Inflammatory macrophage treated with lipopolysaccharide for 4 hours (primary cell): ENCODE measurements around the gene DTYMK.
A peak's percentile ranks its signal among the peaks of the same experiment; 100 is the strongest.

Experiments
- DNase-seq: peaks from one replicate; pipeline ENCODE4 v3.0.0-alpha.2; 2020

DTYMK gene

DNA sequence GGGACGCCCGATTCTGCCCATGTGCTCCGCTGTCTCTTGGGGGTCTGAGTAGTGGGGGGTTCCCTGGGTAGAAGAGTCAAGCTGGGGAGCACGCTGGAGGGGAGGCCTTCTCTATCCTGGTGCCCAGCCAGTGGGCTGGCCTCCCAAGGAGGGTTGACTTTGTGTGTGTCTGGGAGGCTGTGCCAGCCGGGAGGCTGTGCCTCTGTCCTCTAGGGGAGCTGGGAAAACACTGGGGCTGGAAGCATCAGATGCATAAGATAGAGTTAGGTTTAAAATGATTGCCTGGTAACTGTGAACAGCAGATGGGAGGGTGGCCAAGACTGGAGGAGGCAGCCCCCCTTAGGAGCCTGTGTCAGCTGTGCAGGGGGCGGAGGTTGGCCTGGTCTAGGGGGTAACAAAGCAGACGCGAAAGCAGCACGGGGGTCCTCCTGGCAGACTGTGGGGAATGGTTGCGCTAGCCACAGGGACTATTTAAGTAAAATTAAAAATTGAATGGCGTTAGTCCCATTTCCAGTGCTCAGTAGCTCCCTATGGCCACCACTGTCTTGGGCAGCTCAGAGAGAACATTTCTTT, 16.5 kb upstream of the DTYMK start:
- no peak for DNase-seq

DNA sequence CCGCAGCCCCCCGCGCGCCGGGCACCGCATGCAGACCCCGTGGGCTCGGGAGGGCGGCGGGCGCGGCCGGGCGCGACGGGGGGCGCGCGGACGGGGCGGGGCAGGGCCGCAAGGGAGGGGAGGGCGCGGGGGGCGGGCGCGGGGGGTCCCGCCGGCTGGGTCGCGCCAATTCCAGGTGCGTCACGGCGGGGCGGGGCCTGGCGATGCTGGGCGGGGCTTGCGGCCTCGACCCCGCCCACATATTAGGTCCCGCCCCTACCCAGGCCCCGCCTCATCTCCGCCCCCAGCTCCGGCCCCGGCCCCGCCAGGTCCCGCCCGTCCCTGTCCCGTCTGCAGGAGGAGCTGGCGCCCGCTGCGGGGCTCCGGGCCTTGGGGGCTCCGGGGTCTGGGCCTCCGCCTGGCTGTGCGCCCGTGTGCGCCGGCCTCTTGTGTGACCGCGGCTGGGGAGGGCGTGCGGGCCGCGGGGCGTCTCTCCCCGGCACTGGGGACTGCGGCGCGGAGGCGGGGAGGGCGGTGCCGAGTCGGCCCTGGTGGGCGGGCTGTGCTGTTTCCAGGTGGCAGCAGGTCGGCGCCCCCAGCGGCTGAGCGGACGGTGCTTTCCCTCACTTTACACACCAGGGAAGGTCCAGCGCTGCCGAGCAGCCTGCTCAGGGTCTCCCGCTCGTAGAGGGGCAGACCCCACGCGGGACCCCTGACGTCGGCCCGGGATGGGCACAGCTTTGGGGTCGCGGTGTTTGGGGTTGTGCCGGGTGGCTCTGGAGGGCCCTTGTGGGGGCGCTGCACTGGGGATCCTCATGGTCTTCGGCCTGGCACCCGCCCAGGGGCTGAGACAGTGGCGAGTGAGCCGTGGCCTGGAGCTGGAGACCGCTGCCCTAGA, 15.8 kb upstream of the DTYMK start:
- peak; percentile 80 for DNase-seq

DNA sequence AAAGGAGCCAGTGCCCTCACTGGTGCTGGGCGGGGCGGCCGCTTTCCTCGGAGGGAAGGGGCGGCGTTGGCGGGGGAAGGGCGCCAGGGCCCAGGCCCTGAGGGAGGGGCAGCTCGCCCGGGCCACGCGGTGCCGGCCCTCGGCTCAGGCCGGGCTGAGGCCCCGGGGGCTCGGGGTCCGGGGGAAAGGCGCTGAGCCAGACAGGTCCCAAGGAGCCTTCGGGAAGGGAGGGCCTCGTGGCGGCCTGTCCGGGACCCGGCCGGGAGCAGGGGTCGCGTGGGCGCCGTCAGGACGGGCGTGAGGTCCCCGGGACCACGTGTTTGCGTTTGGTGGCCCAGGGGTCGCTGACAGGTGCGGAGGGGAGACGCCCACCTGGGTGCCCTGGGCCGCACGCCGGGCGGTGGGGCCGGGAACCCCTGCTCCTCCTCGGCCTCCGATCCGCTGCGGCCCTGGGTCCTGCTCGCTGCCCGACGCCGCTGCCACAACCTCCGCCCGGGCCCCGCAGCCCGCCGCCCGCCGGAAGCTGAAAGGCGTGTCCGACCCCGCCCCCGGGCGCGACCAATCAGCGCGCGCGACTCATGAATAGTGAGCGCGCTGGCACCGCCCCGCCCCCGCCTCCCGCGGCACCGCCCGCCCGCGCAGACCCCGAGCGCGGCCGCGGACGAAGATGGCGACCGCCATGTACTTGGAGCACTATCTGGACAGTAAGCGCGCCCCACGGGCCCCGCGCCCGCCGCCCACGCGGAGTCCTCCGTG, 15.0 kb upstream of the DTYMK start, which contains the start of gene ING5:
Gene ING5 (plus strand): TSS at position 641 of the 756 bp plus-strand sequence. CDS start 27 bp downstream, at position 668.
- peak; percentile 95 for DNase-seq

DNA sequence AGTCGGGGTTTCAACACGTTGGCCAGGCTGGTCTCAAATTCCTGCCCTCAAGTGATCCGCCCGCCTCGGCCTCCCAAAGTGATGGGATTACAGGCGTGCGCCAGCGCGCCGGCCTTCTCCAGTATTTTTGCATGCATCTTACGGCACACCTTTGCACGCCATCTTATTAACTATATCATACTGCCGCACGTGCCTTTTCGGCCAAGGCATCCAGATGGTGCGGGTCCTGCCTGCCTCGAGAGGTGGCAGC, 14.5 kb upstream of the DTYMK start:
- no peak for DNase-seq

DNA sequence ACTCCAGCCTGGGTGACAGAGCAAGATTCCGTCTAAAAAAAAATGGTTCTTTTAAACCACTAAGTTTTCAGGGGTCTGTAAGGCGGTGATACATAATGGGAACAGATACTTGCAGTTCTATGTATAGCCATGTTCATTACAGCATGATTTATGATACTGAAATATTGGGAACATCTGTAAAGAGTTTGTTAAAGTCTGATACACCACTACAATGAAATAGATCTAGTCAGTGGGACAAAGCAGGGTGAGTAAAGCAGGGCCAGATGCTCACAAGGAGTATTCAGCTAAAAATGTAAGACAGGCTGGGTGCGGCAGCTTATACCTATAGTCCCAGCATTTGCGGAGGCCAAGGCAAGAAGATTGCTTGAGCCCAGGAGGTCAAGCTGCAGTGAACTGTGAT, 9.0 kb upstream of the DTYMK start:
- DNase-seq: no peak

DNA sequence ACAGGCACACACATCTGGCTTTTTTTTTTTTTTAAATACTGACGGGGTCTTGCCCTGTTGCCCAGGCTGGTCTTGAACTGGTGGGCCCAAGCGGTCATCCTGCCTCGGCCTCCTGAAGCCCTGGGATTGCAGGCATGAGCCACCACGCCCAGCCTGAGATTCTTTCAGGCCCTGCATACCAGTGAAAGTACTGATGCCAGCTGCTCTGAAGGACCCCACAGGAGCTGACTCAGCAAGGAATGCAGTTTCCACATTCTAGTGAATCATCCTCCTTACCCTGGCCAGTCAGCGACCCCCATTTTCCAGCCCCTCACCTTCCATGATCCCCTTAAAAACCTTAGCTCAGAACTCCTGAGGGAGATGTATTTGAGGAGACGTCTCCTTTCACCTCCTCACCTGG, 5.8 kb upstream of the DTYMK start:
- DNase-seq: no peak

DNA sequence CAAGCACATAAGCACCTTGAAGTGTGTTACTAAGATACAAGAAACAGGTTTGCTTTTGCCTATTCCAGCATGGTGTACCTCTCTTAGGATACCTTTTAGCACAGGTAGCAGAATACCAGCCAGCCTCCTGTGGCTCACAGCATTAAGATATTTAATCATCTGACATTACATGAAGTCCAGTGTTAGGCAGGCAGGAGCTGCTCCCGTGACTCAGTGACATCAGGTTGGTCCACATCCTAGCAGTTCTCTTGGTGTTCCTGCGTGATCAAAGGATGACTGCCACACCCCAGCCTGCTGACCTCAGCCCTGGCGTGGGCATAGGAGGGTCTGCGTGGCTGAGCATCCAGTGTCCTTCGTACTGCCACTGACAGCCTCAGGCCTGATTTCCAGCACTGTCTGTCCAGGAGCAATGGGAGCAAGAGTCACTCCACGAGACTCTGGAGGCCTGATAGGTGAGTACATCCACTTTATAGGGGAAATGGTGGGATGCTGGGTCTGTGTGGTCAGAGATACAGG, 3.6 kb upstream of the DTYMK start:
- no peak for DNase-seq

DNA sequence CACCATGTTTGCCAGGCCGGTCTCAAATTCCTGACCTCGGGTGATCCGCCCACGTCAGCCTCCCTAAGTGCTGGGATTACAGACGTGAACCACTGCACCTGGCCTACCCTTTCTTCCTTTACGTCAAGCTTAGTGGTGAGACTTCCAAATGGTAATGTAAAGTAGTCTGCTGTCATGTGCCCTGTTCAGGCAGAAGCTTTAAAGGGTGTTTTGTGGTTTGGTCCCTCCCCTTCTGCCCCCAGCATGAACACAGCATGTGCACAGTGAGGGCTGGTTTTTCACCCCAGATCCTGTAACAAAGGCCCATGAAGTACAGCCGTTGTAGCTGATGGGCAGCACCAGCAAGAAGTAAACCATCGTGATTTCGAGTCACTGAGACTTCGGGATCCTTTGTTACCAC, 2.7 kb upstream of the DTYMK start:
- DNase-seq: no peak

DNA sequence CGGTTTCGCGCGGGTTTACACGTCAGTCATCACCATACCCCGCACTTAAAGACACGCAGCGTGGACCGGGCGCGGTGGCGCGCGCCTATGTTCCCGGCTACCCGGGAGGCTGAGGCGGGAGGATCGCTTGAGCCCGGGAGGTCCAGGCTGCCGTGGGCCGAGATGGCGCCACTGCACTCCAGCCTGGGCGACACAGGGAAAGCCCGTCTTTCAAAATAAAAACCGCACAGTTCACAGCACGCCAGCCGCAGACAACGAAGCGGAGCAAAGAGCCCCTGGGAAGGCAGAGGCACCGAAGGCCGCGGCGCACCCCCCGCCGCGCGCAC, 328 bp downstream of the DTYMK start:
- DNase-seq: no peak

DNA sequence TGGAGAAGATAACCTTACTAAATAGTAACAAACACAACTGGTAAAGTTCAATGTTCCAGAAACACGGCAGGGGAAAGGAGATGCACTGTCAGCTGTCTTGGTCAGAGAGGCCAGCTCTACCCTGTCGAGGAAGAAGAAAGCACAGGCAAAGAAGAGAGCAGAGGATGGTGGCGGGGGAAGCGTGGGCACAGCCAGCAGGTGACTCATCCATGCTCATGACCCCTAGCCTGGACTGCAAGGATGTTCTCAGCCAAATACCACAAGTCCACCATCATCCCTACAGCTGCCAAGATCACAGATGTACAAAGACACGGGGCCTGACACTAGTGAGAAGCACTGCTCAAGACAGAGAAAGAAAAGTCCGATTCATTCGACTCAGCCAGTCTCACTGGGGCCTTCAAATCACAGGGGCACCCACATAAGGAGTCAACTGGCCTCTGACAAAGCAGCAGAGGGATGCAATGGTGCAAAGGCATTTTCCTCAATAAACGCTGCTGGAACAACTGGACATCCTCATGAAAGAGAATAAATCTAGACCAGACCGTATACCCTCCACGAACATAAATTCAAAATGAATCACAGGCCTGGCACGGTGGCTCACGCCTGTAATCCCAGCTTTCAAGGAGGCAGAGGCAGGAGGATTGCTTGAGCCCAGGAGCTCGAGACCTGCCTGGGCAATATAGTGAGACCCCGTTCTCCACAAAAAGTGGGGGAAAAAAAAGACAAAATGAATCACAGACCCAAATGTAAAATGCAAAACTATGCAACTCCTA, 5.6 kb downstream of the DTYMK start:
- peak; percentile 19 for DNase-seq

DNA sequence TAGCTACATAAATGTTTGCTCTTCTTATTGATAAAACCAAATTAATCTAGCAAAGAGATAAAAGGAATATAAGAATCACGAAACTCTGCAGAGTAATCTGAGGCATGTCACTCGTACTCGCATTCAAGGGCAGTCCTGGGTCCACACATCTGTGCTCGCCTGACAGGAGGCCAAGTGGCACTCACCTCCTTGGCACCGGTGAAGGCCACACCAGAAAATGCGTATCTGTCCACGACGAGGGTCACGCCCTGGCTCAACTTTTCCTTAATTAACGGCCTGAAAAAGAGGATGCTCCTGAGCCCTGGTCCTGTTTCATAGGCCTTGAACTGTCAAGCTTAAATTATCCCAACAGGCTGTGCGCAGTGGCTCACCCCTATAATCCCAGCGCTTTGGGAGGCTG, 6.6 kb downstream of the DTYMK start:
- DNase-seq: no peak

DNA sequence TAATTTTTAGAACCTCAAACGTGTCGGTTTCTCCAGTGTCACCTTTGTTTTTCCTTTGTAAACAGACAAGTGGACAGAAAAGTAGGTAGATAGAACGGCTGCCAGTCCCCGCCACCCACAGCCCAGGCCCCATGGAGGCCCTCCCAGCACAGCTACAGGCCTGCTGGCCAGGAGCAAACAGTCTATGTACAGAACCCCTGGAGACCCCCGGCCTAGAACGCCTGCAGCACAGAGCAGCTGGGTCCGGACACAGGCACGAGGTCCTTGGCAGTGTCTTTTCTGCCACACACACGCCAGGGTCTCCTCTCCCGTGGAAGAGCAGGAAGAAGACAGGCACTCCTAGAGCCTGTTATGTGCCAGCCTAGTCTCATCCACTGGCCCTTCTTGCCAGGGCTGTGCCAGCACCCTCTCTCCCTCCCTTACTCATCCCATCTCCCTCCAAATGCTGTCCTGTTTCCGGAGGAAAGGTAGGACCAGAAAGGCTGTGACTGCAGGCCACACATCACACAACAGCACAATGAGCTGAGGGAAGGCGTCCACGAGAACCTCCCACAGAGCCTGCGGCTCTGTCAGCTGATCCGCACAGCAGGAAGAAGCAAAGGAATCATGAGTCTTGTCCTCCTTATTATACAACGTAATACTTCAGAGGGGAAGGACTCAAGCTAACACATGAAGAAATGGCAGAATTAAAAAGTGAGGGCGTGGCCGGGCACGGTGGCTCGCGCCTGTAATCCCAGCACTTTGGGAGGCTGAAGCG, 7.7 kb downstream of the DTYMK start:
- DNase-seq: no peak

DNA sequence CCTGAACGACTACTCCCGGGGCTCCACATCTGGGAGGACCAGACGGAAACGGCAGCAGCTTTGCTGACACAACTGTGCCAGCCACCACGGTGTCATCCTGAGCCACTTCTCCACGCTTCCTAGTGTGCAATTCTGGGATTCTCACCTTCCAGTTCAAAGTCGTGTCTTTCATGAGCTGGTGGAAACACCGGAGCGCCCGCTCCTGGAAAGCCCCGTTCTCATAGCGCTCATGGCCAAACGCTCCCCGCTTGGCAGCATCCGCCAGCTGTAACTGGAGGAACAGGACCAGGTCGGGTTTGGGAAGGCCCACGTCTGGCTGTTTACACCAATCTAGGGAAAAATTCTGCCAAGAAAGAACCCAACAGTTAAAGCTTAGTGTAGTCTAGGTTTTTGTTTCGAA, 8.3 kb downstream of the DTYMK start:
- DNase-seq: no peak

DNA sequence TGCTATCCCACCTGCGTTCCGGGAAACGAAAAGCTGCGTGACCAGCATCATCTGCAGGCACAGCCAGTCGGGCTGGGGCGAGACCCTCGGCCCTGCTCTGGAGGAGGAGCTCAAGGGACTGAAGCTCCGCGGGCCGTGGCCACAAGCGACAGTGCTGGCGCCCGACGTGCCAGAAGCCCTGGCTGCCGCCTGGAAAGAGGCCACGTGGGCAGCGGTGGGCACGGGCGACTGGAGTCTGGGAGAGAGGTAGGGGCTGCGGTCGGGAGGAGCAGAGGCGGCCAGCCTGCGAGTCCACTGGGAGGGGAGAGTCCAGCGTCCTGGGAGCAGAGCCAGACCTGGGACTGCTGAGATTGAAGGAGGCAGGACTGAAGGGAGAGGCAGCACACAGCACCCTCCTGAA, 9.2 kb downstream of the DTYMK start:
- no peak for DNase-seq

DNA sequence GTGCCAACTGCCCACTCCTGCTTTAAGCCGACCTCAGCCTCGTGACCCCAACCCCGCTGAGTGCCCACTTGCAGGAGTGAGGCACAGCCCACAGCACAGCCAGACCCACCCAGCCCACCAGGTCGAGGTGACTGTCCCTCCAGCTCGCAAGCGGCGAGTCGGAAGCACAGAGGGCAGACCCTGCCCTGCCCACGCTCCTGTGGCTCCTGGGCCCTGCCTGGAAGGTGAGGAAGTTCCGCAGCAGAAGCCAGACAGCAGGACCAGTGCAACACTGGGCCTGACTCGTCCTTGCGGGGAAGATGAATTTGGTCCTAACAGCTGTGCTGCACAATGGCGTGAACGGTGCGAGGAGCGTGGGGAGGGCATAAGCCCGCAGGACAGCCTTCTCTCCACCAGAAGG, 9.9 kb downstream of the DTYMK start:
- DNase-seq: no peak

DNA sequence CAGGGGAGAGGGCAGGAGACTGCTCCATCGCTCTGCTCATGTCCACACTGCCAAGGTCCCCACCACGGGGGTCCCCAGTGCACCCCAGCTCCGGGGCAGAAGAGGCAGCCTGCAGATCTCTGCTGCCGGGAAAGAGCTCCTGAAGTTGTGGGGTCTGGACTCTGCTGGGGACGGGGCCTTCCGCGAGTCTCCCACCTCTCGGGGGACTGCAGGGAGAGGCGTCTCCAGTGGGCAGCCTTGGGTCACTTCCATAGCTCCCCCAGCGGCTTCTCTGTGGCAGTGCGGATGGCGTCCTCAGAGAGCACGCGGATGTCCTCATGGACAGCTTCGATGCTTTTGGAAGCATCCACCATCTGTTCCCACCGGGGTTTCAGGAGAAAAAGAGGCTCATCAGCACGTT, 10.7 kb downstream of the DTYMK start:
- no peak for DNase-seq

DNA sequence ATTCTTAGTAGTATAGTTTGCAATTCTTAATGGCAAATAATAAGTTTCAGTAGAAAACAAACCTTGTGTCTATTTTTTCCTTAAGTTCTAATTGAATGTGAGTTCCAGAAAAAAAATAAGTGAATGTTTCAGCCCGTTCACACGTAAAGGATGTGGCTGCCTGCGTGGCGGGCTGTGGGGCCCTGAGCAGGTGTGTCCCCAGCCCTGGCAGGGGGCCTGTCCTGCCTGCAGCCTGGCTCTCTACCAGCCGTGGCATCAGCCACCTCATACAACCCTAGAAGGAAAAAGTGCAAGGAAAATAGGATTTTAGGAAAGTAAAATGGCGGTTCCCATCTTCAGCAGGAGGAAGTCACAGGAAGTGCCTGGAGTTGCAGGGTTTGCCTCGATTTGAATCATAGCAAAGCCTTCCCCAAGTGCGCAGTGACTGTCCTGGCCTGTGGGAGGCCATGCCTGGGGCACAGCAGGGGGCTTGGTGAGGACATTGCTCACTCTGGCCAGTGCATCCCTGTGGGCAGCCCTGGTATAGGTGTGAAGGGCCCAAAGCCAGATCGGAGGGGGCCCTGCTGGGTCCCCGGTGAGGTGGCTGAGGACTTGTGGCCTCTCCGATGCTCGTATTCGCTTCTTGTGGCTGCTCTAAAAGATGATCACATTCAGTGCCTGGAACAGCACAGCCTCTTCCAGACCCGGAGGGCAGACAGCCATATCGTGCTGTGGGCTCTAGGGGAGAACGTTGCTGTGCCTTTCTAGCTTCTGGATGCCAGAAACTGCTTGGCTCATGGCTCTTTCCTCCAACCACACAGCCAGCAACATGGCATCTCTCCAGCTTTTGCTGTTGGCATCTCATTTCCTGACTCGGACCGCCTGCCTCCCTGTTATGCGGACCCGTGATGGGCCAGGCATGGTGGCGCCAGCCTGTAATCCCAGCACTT, 12.6 kb downstream of the DTYMK start:
- DNase-seq: no peak

DNA sequence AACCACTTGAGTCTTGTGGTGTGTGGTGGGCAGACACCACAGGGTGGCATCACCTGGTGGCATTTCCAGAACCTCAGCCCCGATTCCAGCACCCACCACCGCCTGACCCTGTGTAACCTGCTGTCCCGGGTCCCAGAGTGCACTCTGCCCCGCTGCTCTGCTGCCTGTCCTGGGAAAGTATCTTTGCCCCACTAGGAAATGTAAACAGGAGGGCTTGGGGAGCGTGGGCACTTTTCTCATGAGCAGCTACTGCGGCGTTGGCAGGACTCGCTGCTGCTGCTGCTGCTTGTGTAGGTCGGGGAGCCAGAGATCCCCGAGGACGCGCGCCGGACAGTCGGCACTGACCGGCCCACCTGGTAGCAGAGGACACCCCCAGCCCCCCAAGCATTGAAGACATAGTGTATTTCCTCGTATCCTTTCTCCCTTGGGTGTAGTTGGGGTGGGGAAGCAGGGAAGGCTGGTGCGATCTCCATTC, 13.4 kb downstream of the DTYMK start:
- DNase-seq: no peak

DNA sequence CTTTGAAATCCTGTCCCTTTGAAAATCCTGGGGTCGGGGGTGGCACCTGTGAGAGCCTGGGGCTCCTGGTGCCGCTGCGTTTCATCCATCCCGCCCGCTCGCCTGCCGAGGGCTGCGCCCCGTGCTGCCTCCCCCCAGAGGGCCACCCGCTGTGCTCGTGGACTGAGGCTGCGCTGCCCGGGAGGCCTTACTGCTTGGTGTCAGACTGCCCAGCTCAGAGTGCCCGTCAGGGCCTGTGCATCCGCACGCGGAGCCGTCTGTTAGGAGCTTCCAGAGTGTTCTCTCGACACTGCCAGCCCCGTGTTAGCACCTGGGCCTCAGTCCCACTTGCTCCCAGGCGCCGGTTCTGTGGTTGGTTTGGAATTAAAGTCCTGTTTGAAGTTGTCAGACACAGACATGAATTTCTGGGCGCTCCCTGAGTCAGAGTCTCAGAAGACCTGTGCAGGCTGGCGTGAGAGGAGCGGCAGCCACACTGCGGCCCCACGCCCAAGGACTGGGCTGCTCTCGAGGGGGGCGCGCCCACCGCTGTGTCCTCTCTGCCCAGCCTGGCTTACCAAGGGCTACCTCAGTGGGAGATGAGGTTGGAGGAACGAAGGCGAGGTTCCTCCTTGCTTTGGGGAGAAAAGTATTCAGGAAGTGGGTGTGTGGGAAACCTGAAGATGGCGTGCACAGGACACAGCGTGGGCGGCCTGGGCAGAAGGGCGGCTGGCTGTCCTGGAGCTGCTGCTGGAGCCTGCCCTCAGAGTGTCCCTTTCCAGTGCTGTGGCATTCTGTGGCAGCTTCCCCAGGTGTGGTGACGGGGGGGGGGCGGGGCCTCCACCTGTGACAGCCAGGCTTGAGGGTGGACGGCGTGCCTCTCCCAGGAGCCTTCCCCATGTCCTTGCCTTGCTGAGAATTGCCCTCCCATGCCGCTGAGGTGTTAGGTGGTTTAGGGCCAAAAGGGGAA, 14.1 kb downstream of the DTYMK start:
- DNase-seq: no peak
